HepG2 (cell line): ENCODE data around the gene HOXA10. TPM values are rescaled to one million over a fixed set of nuclear protein-coding genes. Genes with fewer than 3 reads are reported as not detected.

ENCODE experiments used
- DZIP1 ChIP-seq: sonication (generic); formaldehyde crosslinking; IDR thresholded peaks from 2 replicates; pipeline ENCODE4 v1.5.0; 2020; ENCODE audit warnings: mild to moderate bottlenecking, missing genetic modification reagents
- HINFP ChIP-seq: sonication (generic); formaldehyde crosslinking; IDR thresholded peaks from 2 replicates; pipeline ENCODE4 v1.4.0; 2020; ENCODE audit warnings: low read depth, mild to moderate bottlenecking, missing genetic modification reagents
- KIAA2018 ChIP-seq: sonication (generic); formaldehyde crosslinking; IDR thresholded peaks from 2 replicates; pipeline ENCODE4 v1.5.0; 2020; ENCODE audit warnings: mild to moderate bottlenecking, missing genetic modification reagents, borderline replicate concordance
- MAF1 ChIP-seq: sonication (generic); formaldehyde crosslinking; IDR thresholded peaks from 2 replicates; pipeline ENCODE4 v1.5.0; 2020; ENCODE audit warnings: missing genetic modification reagents, borderline replicate concordance
- RFXAP ChIP-seq: sonication (generic); formaldehyde crosslinking; IDR thresholded peaks from 2 replicates; pipeline ENCODE4 v1.4.0; 2020; ENCODE audit warnings: missing genetic modification reagents, borderline replicate concordance
- ZBTB14 ChIP-seq: sonication (generic); formaldehyde crosslinking; IDR thresholded peaks from 2 replicates; pipeline ENCODE4 v1.4.0; 2020; ENCODE audit warnings: missing genetic modification reagents
- ZBTB46 ChIP-seq: sonication (generic); formaldehyde crosslinking; IDR thresholded peaks from 2 replicates; pipeline ENCODE4 v1.4.0; 2020; ENCODE audit warnings: mild to moderate bottlenecking, missing genetic modification reagents, borderline replicate concordance
- ZNF24 ChIP-seq: fragments of 450-650 bp; IDR thresholded peaks from 2 replicates; pipeline ENCODE4 v1.6.1; 2017; ENCODE audit warnings: antibody characterized with exemption, mild to moderate bottlenecking
- ZNF576 ChIP-seq: sonication (generic); formaldehyde crosslinking; IDR thresholded peaks from 2 replicates; pipeline ENCODE4 v1.4.0; 2020; ENCODE audit warnings: mild to moderate bottlenecking, missing genetic modification reagents
- ZNF616 ChIP-seq: sonication (generic); formaldehyde crosslinking; IDR thresholded peaks from 2 replicates; pipeline ENCODE4 v1.5.0; 2020; ENCODE audit warnings: low read depth, mild to moderate bottlenecking, missing genetic modification reagents
- ZNF777 ChIP-seq: sonication (generic); formaldehyde crosslinking; IDR thresholded peaks from 2 replicates; pipeline ENCODE4 v1.4.0; 2020; ENCODE audit warnings: missing genetic modification reagents
- polyA plus RNA-seq, 8 experiments: library from polyadenylated mRNA; depleted of rRNA in 3 of 8; stranded (reverse) in 7 of 8; unstranded in 1 of 8; fragments of >200 nt; fragmentation: Illumina TruSeq in 4 of 8; extraction: Trizol in 4 of 8; gene quantifications; 2 replicates each; pipeline versions ENCODE4 v1.2.1 to v1.2.3, GENCODE V29; 2011 to 2016; ENCODE audit warnings: low read depth in 4 of 8, missing spikeins in 1 of 8, mixed read lengths in 1 of 8; ENCODE audit not compliant: insufficient read depth in 1 of 8
- total RNA-seq, 5 experiments: library from RNA; depleted of rRNA; stranded (reverse); fragments of >200 nt; fragmentation: Illumina TruSeq; extraction: Trizol; gene quantifications; 2 replicates each; pipeline ENCODE4 v1.2.3, GENCODE V29; 2016; ENCODE audit warnings: low read depth in 1 of 5

Gene HOXA10
- total and polyA plus RNA-seq, 2 of the 13 experiments (the other 11 are each of a cell fraction or from before 2014, with no cell fraction given) = not detected

- no peak for TF ChIP-seq ZBTB46
- TF ChIP-seq ZNF777 = peak; percentile 76; the same call in 1 of the 2 replicates
- TF ChIP-seq ZNF24 = no peak
- TF ChIP-seq ZNF616 (CRISPR knock-in tag) = no peak
- no peak for TF ChIP-seq MAF1
- TF ChIP-seq ZBTB14 (CRISPR knock-in tag) = peak; percentile 36; the same call in 1 of the 2 replicates
- no peak for TF ChIP-seq KIAA2018
- TF ChIP-seq ZNF576 = 0 out of 2 replicates have a peak, but pooled peaks have one; percentile 37
- no peak for TF ChIP-seq DZIP1
- TF ChIP-seq HINFP (CRISPR knock-in tag) = no peak
- no peak for TF ChIP-seq RFXAP (CRISPR knock-in tag)
These were observed 43.4 kb downstream of the HOXA10 start, which contains the start of gene HOXA4 (continued) for GRCh38 chr7:27130540-27131389.
